ENCODE data around the gene EYS. TPM values are rescaled to one million over a fixed set of nuclear protein-coding genes. Genes with fewer than 3 reads are reported as not detected.
"Not testable (repeated sequence)": the region's sequence is repeated elsewhere in the genome, so short reads cannot be mapped to it uniquely, and the experiment has no call there.

EYS gene
- total RNA-seq, 1 donor: under 0.01 TPM

GRCh38 chr6:64505312-64505711 is 1201.7 kb downstream of the EYS start:
- DNase-seq (ENCODE audit: low read depth in 2 of 3, low spot score in 2 of 3): no peak

GRCh38 chr6:64504503-64504902 is 1202.5 kb downstream of the EYS start:
- DNase-seq (ENCODE audit: low read depth in 2 of 3, low spot score in 2 of 3): no peak

- DNase-seq (ENCODE audit: low read depth in 2 of 3, low spot score in 2 of 3): peak in 1 of 3 donors; percentile 8
Observed at GRCh38 chr6:64502801-64503200, 1204.2 kb downstream of the EYS start.

- DNase-seq (ENCODE audit: low read depth in 2 of 3, low spot score in 2 of 3): no peak
Observed at GRCh38 chr6:64497634-64498033, 1209.4 kb downstream of the EYS start.

GRCh38 chr6:64489763-64490162 is 1217.3 kb downstream of the EYS start:
- DNase-seq (ENCODE audit: low read depth in 2 of 3, low spot score in 2 of 3): no peak

DNA sequence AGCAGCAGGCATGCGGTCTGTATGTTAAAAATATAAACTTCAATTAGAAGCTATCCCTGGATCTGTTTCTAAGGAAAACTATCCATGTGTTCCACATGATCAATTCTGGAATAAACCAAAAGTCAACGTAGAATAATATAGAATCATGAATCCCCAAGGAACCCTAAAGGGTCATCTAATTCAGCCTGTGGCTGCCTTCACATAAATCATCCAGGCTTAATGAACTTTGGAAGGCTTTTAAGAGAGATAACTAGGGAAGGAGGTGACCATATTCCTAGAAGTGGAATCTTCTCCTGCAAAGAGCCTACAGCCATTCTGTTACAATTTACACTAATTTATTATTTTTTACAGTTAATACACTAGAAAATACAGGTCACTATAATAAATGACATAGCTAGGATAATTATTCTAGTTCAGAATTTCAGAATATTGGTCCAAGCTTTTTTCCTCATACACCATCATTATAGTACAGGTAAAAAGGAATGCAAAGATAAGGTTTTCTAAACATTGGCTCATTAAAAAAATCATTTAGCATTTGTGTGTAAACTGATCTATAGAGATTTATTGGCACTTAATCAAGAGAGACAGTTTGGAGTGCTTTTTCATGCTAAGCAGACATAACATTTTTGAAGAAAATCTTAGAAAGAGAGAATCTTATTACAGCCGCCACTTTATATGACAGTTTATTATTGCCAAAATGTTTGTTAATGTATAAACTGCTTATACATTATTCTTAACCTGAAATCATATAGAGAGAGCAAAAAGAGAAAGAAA is 1220.3 kb downstream of the EYS start:
- DNase-seq (ENCODE audit: low read depth in 2 of 3, low spot score in 2 of 3): no peak

GRCh38 chr6:64483956-64484499 is 1223.0 kb downstream of the EYS start:
- no peak for DNase-seq (ENCODE audit: low read depth in 2 of 3, low spot score in 2 of 3)

DNA sequence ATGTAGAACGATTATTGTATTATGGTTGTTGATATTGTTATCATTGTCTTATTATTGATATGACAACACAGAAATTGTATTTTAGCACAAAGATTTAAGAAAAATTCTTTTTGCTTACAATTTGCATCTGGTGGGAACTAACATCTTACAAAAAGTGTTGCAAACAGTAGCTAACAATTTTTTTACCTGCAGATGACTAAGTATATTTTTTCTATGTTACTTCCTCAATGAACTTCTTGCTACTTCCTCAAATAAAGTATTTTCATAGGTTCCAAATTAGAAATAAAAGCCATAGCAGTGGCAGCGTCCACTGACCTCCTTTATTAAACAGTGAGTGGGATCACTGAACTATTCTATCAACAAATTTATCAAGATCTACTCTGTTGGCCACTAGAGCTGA is 1224.4 kb downstream of the EYS start:
- DNase-seq (ENCODE audit: low read depth in 2 of 3, low spot score in 2 of 3): peak in 1 of 3 donors; percentile 67

- no peak for DNase-seq (ENCODE audit: low read depth in 2 of 3, low spot score in 2 of 3)
Observed at GRCh38 chr6:64479134-64479533, 1227.9 kb downstream of the EYS start.

- no peak for DNase-seq (ENCODE audit: low read depth in 2 of 3, low spot score in 2 of 3)
Observed at GRCh38 chr6:64477391-64477790, 1229.6 kb downstream of the EYS start.

DNA sequence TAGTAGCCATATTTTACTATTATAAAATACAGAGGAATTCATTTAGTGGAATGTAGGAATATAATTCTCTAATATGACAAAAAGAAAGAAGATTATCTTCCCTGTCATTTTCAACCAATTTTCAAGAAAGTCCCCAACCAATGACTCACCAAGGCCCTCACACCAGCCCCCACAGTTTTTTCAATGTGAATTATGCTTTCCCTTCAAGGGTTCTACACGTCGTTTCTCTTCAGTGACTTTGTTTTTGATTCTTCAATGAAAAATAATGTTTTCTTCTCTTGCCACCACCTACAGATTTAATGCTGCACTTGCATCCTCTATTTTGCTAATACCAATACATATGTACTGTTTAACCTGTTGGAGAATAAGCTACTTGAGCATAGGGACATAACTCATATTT is 1230.1 kb downstream of the EYS start:
- no peak for DNase-seq (ENCODE audit: low read depth in 2 of 3, low spot score in 2 of 3)

GRCh38 chr6:64469405-64469804 is 1237.6 kb downstream of the EYS start:
- DNase-seq (ENCODE audit: low read depth in 2 of 3, low spot score in 2 of 3): not testable (repeated sequence)

DNA sequence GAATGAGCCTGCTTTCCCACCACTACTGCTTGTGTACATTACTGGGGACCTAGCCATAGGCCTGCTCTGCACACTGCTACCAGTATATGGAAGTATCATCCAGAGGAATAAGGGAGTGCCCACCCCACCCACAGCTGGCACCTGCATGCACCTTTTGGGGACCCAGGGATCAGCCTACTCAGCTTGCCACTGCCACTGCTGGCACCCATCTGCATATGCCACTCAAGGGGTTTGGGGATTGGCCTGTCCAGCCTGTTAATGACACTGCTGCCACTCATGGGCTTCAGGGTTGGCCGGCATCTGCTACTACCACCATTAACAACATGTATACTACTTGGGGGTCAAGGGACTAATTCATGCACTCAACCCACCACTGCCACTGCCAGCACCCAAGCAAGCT is 1239.4 kb downstream of the EYS start:
- no peak for DNase-seq (ENCODE audit: low read depth in 2 of 3, low spot score in 2 of 3)

- DNase-seq (ENCODE audit: low read depth in 2 of 3, low spot score in 2 of 3): no peak
Observed at GRCh38 chr6:64459411-64459944, 1247.5 kb downstream of the EYS start.

DNA sequence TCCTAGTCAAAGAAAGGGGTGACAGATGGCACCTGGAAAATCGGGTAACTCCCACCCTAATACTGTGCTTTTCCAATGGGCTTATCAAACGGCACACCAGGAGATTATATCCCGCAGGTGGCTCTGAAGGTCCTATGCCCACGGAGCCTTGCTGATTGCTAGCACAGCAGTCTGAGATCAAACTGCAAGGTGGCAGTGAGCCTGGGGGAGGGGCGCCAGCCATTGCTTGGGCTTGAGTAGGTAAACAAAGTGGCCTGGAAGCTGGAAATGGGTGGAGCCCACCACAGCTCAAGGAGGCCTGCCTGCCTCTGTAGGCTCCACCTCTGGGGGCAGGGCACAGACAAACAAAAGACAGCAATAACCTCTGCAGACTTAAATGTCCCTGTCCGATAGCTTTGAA is 1258.9 kb downstream of the EYS start:
- not testable (repeated sequence) for DNase-seq (ENCODE audit: low read depth in 2 of 3, low spot score in 2 of 3)

DNA sequence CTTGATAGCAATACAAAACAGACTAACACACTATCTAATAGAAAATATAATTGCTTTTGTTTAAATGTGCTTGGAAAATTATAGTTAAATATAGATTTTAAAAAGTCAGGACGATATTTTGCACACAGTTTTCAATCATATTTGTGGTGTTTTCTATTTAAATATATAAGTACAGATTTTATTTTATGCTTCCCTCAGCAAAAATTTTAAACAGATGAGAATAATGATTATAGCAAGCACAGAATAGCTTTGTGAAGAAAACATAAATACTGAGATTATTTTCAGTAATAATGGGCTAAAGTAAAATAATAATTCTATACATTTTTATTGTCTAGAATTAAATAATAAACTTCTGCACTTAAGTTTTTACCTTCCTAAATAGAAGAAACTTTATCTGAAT is 1262.0 kb downstream of the EYS start:
- no peak for DNase-seq (ENCODE audit: low read depth in 2 of 3, low spot score in 2 of 3)

DNA sequence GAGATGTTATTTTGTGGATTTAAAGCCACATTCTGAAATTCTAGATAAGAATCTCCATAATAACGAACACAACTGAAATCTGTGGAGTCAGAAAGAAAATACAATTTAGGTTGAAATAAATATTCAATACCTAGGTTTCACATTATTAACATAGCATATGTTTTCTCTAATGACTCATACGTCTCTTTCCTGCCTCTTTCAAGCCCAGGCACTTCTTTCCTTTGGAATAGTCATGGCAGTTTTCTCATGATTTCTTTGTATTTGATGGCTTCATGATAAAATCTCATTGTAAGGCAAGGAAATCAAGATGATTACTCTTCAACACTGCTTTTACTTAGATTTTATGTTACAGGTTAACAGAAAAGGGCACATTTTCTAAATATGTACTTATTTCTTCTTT is 1267.8 kb downstream of the EYS start:
- no peak for DNase-seq (ENCODE audit: low read depth in 2 of 3, low spot score in 2 of 3)

DNA sequence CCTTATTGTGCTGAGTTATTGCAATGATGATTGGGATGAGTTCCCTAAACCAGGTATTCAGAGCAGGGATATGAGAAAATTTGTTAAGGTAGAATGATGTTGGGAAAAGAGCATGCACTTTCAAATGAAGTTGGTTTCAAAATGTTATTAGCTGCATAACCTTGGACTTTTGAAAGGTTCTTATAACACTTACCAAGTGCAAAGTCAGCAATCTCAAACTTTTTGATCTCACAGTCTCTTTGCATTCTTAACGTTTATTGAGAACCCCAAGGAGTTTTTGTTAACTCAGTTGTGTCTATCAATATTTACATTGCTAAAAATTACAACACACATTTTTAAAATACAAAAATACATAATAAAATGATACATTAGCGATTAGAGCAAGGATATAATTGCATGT is 1269.0 kb downstream of the EYS start:
- DNase-seq (ENCODE audit: low read depth in 2 of 3, low spot score in 2 of 3): no peak

DNA sequence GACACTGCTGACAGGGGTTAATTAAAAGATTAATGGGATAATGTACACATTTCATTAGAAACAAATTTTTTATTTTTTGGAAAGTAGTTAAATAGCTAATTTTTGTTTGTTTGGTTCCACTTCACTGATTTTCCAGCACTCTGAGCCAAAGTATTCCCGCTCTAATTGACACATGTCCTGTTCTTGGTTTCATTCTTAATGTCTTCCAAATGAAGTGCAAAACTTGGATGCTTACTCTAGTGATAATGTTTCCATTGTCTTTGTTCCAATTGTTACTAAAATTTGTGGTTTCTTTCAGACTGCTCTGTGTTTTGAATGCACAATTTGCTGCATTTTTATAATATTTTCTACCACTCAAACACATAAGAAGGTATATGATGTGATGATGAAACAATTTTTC is 1277.1 kb downstream of the EYS start:
- DNase-seq (ENCODE audit: low read depth in 2 of 3, low spot score in 2 of 3): no peak

DNA sequence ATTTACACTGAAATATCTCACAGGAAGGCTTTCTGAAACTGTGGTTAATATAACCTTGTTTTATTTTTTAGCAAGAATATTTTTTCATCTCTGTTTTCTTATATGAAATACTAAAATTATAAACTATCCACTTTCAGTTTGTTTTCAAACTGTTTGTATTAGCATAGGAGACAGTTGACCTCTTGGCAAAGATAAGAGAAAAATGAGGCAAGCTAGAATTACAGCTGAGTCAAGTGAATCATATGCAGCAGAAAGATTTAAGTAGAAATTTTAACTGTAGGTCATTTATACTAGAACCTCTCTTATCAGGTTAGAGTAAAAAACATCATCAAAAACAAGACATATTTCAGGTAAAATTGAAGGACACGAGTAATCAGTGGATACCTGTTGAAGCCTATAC is 1278.8 kb downstream of the EYS start:
- DNase-seq (ENCODE audit: low read depth in 2 of 3, low spot score in 2 of 3): no peak

- no peak for DNase-seq (ENCODE audit: low read depth in 2 of 3, low spot score in 2 of 3)
Observed at GRCh38 chr6:64415926-64416325, 1291.1 kb downstream of the EYS start.

- no peak for DNase-seq (ENCODE audit: low read depth in 2 of 3, low spot score in 2 of 3)
Observed at GRCh38 chr6:64411226-64411625, 1295.8 kb downstream of the EYS start.

Data from hematopoietic multipotent progenitor cell (in vitro differentiated cells).